ENCODE measurements around the gene RAB5A. TPM values are rescaled to one million over a fixed set of nuclear protein-coding genes. Genes with fewer than 3 reads are reported as not detected.
"Not testable (repeated sequence)": the region's sequence is repeated elsewhere in the genome, so short reads cannot be mapped to it uniquely, and the experiment has no call there.

Gene RAB5A
- total RNA-seq, result 99.2 and 100 TPM in 2 replicates

DNA sequence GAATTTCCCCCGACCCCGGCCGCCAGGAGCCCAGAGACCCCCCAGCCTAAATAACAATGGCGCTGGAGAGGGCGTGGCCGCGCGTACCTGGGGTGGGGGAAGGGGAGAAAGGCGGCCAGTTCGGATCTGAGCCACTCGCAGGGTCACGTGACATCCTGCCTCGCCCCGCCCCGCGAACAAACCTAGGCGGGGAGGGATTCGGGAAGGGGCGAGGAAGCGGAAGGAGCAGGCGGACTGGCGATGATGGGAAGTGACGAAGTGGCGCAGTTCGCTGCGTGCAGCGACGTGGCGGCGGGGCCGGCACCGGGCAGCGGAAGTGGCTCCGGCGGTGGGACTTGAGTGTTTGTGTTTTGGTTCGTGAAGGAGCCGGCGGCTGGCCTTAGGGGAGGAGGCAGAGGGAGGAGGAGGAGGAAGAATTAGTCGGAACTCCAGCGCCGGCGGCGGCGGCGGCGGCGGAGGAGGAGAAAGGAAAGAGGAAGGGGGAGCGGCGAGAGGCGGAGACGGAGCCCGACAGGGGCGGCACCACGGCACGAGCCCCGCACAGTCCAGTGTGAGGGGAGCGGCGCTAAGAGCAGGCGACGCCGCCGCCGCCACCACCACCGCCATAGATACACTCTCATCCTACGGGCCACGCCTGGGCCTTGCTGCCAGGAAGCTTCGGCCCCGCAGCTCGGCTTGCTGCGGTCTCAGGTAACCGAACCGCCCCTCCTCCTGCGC is at the start of gene RAB5A:
RAB5A (plus strand) TSS at position 266 of the 717 bp plus-strand sequence. CDS start 3,802 bp downstream, outside the sequence.
- H3K4me3 ChIP-seq (ENCODE audit: low read depth, low read length), result peak within 1 kb of the TSS; percentile 99
- DNase-seq (ENCODE audit: low read depth), result peak; percentile 98
- TF ChIP-seq CTCF (IDR thresholded peaks at IDR 0.05; ENCODE audit: insufficient read depth, low read depth, low read length), result no peak

GRCh38 chr3:19898721-19899120 is 48.2 kb upstream of the RAB5A start:
- no peak for DNase-seq (ENCODE audit: low read depth)
- H3K4me3 ChIP-seq (ENCODE audit: low read depth, low read length), result no peak overlapping the region
- no peak for TF ChIP-seq CTCF (IDR thresholded peaks at IDR 0.05; ENCODE audit: insufficient read depth, low read depth, low read length)

GRCh38 chr3:19899264-19899663 is 47.6 kb upstream of the RAB5A start:
- no peak for TF ChIP-seq CTCF (IDR thresholded peaks at IDR 0.05; ENCODE audit: insufficient read depth, low read depth, low read length)

GRCh38 chr3:19899833-19900232 is 47.1 kb upstream of the RAB5A start:
- DNase-seq (ENCODE audit: low read depth); H3K4me3 ChIP-seq (ENCODE audit: low read depth, low read length): not testable (repeated sequence)

More at GRCh38 chr3:19899264-19899663, 47.6 kb upstream of the RAB5A start:
- DNase-seq (ENCODE audit: low read depth), result no peak
- H3K4me3 ChIP-seq (ENCODE audit: low read depth, low read length), result no peak overlapping the region

GRCh38 chr3:19901337-19901736 is 45.6 kb upstream of the RAB5A start:
- no peak for DNase-seq (ENCODE audit: low read depth)
- TF ChIP-seq CTCF (IDR thresholded peaks at IDR 0.05; ENCODE audit: insufficient read depth, low read depth, low read length), result no peak
- no peak overlapping the region for H3K4me3 ChIP-seq (ENCODE audit: low read depth, low read length)

- no peak for DNase-seq (ENCODE audit: low read depth)
- TF ChIP-seq CTCF (IDR thresholded peaks at IDR 0.05; ENCODE audit: insufficient read depth, low read depth, low read length), result no peak
- no peak overlapping the region for H3K4me3 ChIP-seq (ENCODE audit: low read depth, low read length)
These were observed 45.0 kb upstream of the RAB5A start for GRCh38 chr3:19901918-19902317.

DNA sequence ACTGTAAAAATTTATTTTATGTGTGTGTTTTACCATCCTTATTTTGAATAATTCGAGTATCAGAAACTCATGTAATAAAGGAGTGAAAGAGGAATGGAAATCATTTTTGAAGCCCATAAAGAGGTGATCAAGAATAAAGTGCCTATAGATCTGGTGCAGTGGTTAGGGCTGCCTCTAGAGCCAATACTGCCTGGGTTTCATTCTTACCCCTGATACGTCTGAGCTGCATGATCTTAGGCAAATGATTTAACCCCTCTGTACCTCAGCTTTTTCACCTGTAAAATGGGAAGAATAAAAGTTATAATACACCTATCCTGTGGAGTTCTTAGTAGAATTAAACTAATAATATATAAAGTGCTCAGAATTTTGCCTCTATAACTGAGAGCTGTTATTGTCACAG is 43.2 kb upstream of the RAB5A start:
- TF ChIP-seq CTCF (IDR thresholded peaks at IDR 0.05; ENCODE audit: insufficient read depth, low read depth, low read length), result no peak
- no peak overlapping the region for H3K4me3 ChIP-seq (ENCODE audit: low read depth, low read length)
- no peak for DNase-seq (ENCODE audit: low read depth)

All from fibroblast of villous mesenchyme (primary cell).